Measurements from ENCODE around the gene DUSP22.

- TF ChIP-seq POLR2A (IDR thresholded peaks at IDR 0.05) (no peak), POLR2AphosphoS5 (IDR thresholded peaks at IDR 0.05) (no peak), EP300 (IDR thresholded peaks at IDR 0.05) (no peak)
- TF ChIP-seq, protein P1, sequence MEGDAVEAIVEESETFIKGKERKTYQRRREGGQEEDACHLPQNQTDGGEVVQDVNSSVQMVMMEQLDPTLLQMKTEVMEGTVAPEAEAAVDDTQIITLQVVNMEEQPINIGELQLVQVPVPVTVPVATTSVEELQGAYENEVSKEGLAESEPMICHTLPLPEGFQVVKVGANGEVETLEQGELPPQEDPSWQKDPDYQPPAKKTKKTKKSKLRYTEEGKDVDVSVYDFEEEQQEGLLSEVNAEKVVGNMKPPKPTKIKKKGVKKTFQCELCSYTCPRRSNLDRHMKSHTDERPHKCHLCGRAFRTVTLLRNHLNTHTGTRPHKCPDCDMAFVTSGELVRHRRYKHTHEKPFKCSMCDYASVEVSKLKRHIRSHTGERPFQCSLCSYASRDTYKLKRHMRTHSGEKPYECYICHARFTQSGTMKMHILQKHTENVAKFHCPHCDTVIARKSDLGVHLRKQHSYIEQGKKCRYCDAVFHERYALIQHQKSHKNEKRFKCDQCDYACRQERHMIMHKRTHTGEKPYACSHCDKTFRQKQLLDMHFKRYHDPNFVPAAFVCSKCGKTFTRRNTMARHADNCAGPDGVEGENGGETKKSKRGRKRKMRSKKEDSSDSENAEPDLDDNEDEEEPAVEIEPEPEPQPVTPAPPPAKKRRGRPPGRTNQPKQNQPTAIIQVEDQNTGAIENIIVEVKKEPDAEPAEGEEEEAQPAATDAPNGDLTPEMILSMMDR (IDR thresholded peaks at IDR 0.05): no peak
These were observed 6.2 kb downstream of the DUSP22 start for GRCh38 chr6:298233-299103.

Data from suprapubic skin (tissue), 4 donors.